ENCODE measurements around the gene POMT2. TPM values are rescaled to one million over a fixed set of nuclear protein-coding genes. Genes with fewer than 3 reads are reported as not detected.

The POMT2 gene
- total RNA-seq, 1 donor from 2014 or later = 29.4 TPM

DNA sequence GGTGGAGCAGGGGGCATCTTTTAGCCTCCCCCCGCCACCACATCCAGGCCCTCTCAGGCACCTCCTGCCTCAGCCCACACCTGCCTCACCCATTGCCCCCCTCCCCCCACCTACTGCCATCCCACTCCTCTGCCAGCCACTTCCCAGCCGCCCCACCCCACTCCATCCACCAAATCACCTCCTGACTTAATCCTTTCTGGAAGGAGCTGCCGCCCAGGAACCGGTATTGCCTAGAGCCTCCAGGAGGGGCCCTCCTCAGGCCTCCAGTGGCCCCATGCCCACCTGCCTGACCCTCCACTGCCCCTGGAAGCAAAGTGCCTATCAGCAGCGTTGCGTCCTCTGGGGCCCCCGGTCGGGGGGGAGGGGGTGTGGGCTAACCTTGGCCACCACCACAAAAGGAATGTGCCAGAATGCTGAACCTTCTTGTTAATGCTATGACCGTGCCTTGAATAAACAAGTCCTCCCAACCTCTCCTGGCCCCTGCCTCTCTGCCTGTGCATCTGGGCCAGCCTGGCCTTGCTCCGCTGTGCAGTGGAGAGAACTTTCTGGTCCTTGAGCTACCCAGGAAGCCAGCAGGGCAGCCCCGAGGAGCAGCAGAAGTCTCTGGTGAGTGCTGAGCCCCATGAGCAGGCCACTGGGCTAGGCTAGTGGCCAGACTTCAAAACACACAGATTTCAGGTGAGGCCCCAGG is 61.5 kb downstream of the POMT2 start:
- Histone ChIP-seq H3K36me3 (no peaks in the 10 kb centered on the region), H3K9me3 (no peaks in the 10 kb centered on the region), H3K27me3 (peaks cover 3% of the 10 kb centered on the region), H3K4me3 (no peak overlapping the region), H3K27ac (no peak overlapping the region), H3K4me1 (no peaks in the 10 kb centered on the region)
- TF ChIP-seq, protein P1, sequence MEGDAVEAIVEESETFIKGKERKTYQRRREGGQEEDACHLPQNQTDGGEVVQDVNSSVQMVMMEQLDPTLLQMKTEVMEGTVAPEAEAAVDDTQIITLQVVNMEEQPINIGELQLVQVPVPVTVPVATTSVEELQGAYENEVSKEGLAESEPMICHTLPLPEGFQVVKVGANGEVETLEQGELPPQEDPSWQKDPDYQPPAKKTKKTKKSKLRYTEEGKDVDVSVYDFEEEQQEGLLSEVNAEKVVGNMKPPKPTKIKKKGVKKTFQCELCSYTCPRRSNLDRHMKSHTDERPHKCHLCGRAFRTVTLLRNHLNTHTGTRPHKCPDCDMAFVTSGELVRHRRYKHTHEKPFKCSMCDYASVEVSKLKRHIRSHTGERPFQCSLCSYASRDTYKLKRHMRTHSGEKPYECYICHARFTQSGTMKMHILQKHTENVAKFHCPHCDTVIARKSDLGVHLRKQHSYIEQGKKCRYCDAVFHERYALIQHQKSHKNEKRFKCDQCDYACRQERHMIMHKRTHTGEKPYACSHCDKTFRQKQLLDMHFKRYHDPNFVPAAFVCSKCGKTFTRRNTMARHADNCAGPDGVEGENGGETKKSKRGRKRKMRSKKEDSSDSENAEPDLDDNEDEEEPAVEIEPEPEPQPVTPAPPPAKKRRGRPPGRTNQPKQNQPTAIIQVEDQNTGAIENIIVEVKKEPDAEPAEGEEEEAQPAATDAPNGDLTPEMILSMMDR (IDR thresholded peaks at IDR 0.05) = no peak
- no peak for ATAC-seq
- no peak for DNase-seq
- intact Hi-C loops (cut with DNase I) = no loop called here

DNA sequence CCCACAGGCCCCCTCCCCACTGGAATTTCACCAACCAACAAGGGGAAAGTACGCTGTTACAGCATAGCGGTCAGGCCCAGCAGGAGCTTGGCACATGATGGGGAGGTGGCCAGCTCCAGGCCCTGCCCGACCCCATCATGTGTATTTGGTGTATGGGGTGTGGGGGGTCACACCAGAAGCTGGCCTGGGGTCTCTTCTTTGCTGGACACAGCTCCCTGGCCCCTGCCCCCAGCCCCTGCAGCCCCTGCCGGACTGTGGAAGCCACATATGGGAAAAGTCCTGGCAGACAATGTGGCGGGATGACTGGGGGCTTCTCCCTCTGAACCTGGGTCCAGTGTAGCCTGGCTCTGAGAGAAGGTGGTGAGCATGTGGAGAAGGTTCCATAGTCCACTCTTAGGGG is 62.1 kb downstream of the POMT2 start:
- Histone ChIP-seq H3K27ac (no peak overlapping the region), H3K9me3 (no peaks in the 10 kb centered on the region), H3K27me3 (peaks cover 9% of the 10 kb centered on the region), H3K36me3 (no peaks in the 10 kb centered on the region), H3K4me3 (no peak overlapping the region), H3K4me1 (no peaks in the 10 kb centered on the region)
- ATAC-seq (no peak), DNase-seq (no peak)
- intact Hi-C loops (cut with DNase I) = no loop called here
- TF ChIP-seq, protein P1 (IDR thresholded peaks at IDR 0.05) = no peak

DNA sequence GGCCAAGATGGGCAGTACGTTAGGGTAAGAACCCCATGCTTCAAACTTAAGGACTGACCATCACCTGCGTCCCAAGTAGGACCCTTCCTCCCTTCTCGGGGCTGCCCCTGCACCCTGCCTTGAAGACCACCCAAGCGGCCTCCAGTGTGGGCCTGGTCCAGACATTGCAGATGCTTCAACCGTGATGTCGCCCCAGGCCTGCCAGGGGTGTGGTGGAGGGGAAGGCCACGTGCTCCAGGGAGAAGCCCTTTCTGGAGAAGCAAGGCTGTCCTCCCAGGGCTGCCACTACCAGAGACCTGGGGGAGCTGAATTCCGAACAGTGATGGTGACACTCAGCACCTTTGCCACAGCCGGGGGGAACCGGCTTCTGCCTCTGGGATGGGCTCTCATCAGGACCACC is 63.0 kb downstream of the POMT2 start:
- Histone ChIP-seq H3K4me3 (no peak overlapping the region), H3K36me3 (no peaks in the 10 kb centered on the region), H3K9me3 (no peaks in the 10 kb centered on the region), H3K4me1 (no peaks in the 10 kb centered on the region), H3K27me3 (peaks cover 9% of the 10 kb centered on the region), H3K27ac (no peak overlapping the region)
- ATAC-seq = no peak
- no peak for DNase-seq
- intact Hi-C loops (cut with DNase I) = no loop called here
- TF ChIP-seq, protein P1 (IDR thresholded peaks at IDR 0.05) = no peak

DNA sequence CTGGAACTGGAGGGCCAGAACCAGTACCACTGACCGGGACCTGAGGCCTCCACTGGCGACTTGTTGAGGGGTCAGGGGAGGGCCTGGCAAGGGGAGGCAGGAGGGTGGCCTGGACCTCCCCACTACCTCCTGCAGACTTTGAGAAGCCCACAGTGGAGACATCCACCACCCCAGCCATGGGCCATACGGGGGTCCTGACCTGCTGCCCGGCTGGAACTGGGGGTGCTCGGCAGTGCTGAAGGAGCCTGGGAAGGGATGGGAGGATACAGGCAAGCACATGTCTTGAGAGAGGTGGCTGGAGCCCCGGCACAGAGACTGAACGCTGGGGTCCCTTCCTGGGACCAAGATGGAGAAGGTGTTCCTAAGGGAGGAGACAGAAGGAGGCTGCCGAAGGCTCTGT is 64.0 kb downstream of the POMT2 start:
- H3K9me3 ChIP-seq = no peaks in the 10 kb centered on the region
- DNase-seq (no peak), ATAC-seq (no peak)
- H3K4me1 ChIP-seq = no peaks in the 10 kb centered on the region
- H3K4me3 ChIP-seq = no peak overlapping the region
- no peaks in the 10 kb centered on the region for H3K36me3 ChIP-seq
- intact Hi-C loops (cut with DNase I) = no loop called here
- no peak overlapping the region for H3K27ac ChIP-seq
- H3K27me3 ChIP-seq = peaks cover 9% of the 10 kb centered on the region
- TF ChIP-seq, protein P1 (IDR thresholded peaks at IDR 0.05) = no peak

DNA sequence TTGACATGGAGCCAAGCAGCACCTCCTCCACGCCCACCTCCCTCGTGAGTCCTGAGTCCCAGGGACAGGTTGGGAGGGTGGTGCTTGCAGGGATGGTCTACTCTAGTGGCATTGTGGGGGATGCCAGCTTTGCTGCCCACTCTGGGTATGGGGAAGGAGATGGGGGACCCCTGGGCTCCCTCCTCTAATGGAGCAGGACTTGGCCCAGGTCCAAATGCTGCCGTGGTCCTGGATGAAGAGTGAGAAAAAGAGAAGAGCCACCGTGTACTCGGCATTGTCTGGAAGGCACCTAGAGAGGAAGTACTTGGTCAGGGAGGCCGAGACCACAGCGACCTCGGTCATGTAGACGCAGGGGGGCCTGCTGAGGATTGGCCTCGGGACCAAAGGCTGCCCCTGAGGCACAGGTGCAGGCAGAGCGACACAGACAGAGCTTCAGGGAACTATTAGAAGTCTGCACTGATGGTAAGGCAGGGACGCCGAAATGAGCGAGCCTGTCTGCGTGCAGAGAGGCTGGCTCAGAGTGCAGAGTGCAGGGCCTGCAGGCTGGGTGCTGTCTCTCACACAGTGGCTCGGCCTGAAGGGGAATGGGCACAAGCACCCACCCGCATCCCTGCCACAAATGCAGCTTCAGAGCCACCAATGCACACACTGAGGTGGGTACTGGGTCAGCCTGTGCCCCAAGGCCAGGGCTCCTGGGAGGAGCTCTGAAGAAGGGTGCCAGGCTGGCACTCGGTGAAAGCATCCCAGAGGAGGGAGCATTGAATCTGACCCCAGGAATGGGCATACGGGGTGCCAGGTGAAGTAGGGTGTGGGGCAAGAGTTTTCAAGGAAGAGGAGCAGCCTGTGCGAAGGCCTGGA is 67.1 kb downstream of the POMT2 start:
- ATAC-seq = no peak
- no peak overlapping the region for H3K4me3 ChIP-seq
- no peak overlapping the region for H3K27ac ChIP-seq
- TF ChIP-seq, protein P1 (IDR thresholded peaks at IDR 0.05) = no peak
- DNase-seq = no peak
- no peaks in the 10 kb centered on the region for H3K4me1 ChIP-seq
- intact Hi-C loops (cut with DNase I) = no loop called here
- H3K9me3 ChIP-seq = no peaks in the 10 kb centered on the region
- H3K36me3 ChIP-seq = no peaks in the 10 kb centered on the region
- peaks cover 5% of the 10 kb centered on the region for H3K27me3 ChIP-seq

Measured in upper lobe of right lung (tissue), 1 donor.